GM21367 (cell line): ENCODE results near the gene CAP2.

Experiments
- ATAC-seq: cut with Tn5 transposase; IDR thresholded peaks from one replicate; pipeline ENCODE4 v1.9.1; 2021; ENCODE audit not compliant: unreplicated experiment

CAP2 gene

DNA sequence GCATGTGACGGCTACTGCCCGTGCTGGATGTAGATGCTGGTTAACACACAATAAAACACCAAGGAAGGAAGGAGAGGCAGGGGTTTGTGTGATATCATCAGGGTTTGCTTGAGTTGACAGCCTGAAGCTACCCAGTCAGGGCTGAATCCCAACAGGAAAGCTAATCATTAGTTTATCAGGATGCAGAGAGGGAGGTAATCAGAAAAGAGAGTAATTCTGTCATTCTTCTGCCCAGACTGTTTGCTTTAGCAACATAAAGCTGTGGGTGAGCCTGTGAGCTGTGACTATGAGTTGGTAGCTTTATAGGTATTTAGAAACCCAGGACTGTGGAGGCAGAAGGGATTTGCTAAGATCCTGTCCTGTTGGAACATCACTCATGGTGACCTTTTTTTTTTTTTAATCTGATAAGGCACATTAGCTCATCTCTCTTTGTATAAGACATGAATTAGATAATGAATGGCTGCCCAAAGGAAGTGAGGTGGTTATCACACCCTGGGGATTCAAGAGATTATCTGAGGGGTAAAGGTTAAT lies 79.3 kb downstream of the CAP2 start:
- no peak for ATAC-seq

DNA sequence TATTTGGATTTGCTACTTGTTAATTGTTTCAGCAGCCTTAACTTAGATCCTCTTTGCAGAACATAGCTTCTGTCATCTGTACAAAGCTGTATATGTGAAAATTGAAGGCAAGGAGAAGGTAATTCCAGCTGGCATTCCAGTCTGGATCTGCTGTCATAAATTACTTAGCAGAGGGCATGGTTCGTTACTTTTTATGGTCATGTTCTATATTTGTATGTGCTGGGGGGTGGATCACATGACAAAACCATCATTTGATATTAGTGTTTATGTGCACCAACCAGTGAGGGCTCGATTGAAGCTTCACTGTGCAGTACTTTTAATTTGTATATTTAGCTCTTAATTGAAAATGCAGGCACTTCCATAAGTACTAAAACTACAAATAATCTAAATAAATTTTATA lies 80.2 kb downstream of the CAP2 start:
- ATAC-seq = no peak

DNA sequence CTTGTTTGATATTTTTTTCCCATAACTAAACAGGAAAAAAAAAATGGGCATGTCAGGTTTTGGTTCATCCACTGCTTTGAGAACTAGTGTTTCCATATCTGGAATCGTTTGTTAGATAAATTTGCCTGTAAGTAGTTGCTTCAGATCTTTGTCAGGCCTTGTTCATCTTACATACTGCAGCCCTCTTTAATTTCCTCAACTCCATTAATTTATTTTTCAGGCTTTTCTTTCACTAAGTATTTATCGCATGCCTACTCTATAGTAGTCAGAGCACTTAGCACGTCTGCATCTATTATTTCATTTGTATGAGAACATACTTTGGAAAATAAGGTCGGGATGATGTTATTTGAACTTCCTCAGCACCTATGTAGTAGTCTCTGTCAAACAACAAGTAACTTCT lies 80.9 kb downstream of the CAP2 start:
- ATAC-seq = no peak

DNA sequence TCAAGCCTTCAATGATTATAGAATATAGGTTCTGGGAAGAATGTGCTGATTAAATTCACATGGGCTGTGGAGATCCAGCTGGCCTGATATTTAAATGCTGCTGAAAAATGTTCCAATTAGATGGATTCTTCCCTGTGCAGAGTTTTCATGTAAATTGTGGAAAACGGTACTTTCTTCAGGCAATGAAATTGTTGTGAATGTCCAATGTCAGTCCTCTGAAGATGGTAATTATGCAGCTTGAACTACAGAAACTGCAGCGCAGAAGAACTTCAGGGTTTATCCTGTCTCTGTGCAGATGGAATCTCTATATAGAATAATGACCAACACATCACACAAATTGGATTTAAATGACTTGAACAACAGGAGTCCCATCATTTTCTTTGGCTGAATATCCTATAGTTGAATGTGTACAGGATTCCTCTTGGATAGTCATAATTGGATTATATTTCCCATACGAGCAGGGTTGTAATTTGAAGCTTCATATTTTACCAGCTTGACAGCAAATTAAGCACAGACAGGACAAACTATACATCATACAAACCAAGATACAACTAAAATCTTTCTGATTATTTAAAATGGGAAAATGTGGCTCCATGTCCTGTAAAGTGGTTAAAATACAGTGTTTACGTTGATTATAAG lies 82.3 kb downstream of the CAP2 start:
- no peak for ATAC-seq

DNA sequence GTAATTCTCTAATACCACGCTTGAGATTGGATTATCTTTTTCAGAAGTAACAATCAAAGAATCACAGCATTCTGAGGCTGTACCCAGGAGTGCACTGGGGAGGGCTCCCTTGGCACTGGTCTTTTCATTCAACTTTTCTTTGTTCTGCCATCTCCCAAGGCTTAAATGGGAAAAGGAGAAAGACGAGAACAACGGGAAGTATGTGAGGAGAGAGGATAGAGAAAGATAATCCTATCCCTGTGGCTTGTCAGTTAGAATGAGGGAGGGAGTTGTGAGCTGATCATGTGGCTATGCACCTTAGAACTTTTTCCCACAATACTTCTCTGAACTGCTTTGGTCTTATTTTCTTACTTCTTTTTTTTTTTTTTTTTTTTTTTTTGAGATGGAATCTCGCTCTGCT lies 83.1 kb downstream of the CAP2 start:
- no peak for ATAC-seq

DNA sequence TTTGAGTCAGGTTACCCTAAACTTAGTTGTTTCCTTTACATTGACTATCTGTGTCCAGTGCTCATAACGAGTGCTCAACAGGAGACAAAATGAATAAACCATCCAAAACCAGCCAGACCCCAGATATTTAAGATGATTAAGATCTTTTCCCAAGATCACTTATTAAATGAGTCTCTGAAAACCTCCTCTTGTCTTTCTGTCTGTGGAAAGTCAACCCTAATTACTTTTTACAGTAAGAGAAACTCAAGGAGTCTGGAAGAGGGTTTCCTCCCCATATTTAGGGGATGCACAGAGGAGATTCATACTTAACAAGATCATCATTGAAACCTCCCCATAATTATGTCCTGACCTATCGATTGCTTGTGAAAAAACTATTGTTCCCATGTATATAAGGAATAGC lies 84.0 kb downstream of the CAP2 start:
- no peak for ATAC-seq

DNA sequence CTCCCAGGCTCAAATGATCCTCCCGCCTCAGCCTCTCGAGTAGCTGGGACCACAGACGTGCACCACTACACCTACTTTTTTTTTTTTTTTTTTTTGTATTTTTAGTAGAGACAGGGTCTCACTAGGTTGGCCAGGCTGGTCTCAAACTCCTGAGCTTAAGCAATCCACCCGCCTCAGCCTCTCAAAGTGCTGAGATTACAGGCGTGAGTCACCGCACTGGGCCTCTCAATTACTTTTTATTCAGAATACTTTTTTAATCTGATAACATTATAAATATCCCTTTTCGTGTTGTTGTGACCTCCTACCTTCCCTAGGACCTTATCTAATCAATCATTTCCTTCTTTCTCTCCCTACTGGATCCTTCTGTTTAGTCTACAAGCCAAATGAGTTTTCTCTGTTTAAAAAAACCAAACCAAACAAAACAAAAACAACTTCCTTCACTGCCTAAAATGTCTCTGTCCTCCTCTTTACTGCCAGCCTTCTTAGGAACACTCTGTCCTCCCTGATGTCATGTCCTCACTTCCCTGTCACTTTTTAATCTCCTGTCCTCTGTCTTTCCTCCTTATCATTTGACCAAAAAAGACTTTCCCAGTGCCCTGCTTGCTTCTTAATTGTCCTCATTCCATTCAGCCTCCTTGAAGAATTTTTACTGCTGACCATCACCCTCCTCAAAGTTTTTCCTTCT lies 85.0 kb downstream of the CAP2 start:
- ATAC-seq = no peak

DNA sequence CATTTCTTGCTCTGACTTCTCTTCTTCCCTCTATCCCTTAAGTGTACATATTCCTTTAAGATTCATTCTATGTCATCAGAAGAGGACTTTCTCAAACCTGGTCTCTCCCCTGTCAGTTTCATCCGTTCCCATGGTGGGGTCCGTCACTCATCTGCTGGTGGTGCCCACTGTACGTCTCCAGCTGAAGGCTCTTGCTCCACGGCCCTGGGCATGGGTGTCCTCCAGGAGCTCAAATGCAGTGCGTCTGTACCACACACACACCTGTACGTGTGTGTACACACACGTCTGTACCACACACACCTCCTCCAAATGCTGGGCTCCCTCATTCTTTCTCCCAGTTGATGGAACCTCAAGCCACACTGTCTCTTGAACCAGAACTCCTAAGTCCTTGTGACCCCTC lies 85.6 kb downstream of the CAP2 start:
- no peak for ATAC-seq

DNA sequence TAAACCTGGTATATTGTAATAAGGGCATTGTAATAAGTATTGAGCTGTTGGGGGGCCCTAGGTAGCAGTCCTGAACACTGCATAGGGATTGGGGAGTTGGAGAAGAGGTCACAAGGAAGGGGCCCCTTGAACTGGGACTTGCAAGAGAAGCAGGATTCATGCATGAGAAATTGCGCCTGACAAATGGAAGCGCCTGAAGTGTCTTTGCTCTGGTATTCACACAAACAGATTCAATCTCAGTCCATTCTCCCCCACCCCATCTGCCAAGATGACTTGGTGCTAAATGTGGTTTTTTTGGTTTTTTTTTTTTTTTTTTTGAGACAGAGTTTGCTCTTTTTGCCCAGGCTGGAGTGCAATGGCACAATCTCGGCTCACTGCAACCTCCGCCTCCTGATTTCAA lies 87.1 kb downstream of the CAP2 start:
- no peak for ATAC-seq

DNA sequence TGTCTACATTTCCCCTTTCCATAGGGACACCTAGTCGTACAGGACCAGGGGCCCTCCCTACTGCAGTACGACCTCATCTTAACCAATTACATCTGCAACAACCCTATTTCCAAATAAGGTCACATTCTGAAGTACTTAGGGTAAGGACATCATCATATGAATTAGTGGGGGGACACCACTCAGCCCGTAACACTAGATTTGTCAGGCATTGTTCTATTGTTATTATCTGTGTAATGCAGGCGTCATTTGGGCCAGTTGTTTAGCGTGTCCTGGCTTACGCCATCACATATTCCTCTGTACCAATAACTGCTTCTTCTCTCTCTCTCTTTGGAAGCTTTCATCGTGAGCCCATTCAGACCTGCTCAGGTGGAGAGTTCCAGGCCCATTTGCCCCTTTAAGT lies 89.3 kb downstream of the CAP2 start:
- ATAC-seq = no peak

DNA sequence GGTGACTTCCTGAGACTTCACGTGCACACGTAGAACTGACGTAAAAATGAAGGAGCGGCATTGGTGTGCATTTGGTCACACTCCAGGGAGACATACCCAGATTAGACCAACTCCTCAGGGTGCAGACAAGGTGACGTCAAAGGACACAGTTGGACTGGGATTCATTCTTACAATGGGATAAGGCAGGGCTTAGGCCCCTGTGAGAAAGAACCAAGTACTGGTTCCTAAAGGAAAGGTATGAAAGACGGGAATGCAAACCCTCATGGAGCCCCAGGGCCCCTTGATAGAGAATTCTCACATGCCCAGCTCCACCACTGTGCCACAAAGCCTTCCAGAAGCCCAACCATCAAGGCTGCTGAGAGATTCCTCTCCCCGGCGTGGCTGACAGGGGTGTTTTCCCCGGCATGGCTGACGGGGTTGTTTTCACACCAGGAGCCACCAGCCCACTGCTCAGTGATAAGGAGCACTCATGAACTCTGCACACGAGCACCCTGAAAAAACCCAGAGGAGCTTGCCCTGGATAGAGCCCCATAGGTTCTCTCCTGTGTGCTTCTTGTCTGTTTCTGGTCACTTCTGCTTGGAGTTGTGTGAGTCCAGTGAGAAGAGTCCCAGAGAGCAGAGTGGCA lies 90.1 kb downstream of the CAP2 start:
- no peak for ATAC-seq

DNA sequence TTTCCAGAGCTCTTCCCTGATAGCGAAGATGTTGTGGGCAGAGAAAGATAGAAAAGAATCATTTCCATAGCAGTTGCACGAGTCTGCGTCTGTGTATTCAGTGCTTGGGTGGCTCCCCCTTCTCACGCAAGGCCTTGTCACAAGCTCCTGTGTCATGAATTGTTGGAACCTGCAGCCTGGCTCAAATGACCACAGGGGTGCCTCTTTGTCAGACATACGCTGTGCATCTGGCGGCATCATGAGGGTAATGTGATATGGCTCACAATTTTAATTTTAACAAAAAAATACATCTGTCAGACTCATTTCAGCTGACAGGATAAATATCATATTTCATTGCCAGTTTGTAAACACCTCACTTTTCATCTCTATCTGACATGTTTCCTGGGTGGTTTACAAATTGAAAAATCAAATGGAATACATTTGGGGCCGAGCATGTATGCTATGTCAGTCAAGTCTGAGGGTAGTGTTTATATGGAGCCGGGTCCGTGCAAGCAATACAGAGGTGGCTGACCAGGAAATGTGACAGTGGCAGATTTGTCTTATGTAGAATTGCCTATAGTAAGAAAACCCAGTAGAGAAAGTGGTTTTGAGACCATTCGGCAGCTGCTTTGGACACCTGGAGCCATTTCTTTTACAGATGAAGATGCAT lies 90.9 kb downstream of the CAP2 start:
- no peak for ATAC-seq

DNA sequence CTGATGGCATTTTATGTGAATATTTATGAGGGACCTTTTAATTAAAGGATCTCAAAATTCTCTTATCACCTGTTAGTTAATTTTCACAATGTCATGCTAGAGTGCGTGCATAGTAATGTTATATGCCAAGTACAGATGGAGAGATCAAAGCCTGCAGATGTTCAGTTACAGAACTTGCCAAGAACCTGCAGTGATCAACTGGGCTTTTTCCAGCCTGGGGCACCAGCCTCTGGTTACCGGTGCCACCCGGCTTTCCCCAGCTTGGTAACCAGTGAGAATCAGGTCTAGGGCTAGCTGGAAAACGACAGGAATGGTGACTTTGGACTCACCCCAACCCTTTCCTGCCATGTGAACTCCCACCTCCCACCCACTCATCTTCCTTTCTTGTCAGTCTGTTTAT lies 91.8 kb downstream of the CAP2 start:
- no peak for ATAC-seq

DNA sequence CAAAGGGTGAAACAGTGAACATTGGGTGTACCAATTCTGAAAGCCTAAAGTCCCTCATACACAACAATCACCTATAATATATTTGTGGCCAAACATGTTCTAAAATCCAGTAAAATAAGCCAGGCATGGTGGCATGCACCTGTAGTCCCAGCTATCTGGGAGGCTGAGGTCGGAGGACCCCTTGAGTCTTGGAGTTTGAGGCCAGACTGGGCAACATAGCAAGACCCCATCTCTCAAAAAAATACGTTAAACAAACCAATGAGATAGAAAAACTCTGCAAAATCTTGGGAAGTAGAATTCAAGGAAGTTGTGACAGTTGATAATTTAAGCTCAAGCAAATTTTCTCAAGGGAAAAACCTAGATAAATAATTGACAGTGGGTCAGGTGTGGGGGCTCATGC lies 92.6 kb downstream of the CAP2 start:
- ATAC-seq = no peak

DNA sequence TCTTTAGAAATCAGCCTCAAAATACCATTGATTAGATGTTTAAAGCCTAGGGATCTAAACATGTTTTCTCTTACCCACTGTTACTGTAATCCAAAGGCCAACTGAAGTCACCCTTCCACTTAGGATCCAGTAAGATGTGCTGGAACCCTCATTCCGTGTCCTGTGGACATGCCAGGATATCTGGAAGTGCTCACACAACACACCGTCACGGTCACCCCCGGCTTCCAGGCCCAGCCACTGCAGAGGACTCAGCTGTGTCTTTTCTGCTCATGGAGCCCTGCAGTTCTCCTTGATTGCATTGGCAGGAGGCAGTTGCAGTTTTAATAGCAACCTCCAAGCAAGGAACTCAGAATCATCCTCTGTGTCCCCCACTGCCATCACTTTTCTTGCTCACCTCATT lies 93.3 kb downstream of the CAP2 start:
- ATAC-seq = no peak

DNA sequence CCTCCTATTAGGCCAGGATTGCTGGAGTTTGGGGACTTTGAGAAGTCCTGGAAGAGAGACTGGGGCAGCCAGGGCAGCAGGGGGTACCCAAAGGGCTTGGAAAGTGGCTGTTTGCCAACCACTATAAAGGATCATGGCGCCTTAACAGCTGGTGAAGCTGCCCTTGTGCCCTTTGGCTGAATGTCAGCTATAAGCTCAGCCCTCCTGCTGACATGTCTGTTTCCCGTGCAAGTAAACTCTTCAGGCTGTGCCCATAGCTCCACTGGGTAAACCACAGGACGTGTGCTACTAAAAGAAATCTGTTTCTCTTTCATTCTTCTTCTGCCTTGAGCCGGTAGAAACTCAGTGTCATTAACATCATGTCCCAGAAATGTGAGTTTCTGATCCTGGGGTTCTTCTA lies 97.3 kb downstream of the CAP2 start:
- no peak for ATAC-seq

DNA sequence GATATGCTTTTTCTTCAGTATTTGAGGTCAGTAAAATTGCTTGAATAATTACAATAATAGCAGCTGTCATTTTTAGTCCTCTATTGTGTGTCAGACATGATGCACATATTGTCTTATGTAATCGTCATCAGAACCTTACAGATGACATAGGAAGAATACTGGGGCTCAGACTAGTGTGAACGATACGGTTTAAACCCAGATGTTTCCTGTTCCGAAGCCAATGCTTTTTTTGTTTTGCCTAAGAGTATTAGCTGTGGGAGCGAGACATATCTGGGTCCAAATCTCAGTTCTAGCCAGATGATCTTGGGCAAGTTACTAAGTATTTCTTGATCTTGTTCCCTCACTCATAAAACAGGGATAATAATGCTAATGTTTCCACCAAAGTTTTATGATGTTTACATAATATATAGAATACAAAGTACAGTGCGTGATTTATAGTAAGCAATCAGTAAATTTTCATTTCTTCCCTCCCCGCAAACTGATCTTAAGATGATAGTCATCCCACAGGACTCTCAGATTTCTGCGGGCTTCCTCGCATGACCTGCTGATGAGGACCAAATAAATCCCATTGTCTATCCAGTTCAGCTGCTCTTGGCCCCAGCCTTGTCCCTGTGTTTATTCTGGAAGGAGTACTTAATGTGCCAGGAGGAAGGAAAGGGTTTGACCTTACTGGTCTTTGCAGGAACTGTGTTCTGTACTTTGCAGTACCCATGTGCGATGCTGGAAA lies 98.2 kb downstream of the CAP2 start:
- no peak for ATAC-seq

DNA sequence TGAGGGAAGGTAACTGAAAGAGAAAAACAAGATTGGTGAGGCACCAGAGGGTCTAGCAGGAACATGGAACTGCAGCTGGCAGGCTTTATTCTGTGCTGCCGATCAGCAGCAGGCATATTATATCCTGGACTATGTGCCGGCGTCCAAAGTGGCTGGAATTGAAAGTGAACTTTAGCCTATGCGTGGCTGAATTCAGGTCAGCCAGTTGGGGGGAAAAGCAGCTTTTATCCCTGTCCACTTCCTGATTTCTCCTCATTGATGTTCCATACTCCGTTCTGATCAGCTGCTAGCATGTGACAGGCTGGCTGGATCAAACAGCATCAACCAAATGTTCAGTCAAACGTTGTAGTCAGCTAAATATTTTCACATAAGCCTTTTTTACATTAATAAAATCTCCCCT lies 99.0 kb downstream of the CAP2 start:
- no peak for ATAC-seq

DNA sequence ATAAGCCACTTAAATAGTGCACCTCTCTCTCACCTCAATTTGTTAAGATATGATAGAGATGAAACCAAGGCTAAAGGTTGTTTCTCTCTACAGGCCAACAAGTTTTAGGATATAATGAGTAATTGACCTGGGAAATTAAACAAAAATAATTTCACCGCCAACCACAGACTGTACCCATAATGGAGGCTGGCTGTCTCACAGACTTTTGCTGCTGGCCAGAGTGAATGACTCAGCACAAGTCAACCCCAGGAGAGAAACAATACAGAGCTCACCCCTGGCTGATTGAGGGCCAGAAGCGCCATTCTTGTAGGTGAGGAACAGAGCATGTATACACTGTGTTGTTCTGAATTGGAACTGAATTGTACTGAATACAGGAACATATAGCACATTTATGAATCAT lies 99.9 kb downstream of the CAP2 start:
- ATAC-seq = no peak

DNA sequence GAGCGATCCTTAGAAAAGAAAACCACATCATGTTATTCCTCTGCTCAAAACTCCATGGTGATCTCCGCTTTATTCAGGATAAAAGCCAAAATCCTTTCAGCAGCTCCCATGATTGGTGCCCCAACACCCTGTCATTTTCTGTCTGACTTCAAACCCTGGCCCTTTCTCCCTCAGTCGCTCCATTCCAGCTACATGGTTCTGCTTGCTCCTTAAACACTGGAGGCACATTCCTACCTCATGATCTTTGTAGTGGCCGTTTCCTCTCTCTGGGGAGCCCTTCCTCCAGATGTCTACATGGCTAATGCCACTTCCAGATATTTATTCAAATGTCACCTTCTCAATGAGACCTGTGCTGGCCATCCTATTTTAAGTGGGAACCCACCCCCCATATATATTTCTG lies 100.8 kb downstream of the CAP2 start:
- no peak for ATAC-seq

DNA sequence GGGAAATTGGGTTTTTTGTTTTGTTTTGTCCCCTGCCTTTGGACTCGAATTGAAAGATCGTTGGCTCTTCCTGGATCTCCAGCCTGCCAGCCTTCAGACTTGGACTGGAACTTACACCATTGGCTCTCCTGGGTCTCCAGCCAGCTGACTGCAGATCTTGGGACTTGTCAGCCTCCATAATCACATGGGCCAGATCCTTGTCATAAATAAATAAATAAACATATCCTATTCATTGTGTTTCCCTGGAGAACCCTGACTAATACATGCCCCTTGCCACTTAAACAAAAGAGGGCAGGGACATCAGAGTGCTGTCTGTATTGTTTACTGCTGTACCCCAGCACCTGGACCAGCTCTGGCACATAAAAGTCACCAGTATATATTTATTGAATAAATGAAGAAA lies 101.5 kb downstream of the CAP2 start:
- ATAC-seq = no peak
